ENCODE results near the gene ST3GAL6. TPM values are rescaled to one million over a fixed set of nuclear protein-coding genes. Genes with fewer than 3 reads are reported as not detected.
A peak's percentile ranks its signal among the peaks of the same experiment; 100 is the strongest.

Gene ST3GAL6
- total RNA-seq = 16.0 and 17.9 TPM in 2 replicates
- long read RNA-seq, transcript ST3GAL6-214 (10 exons, 1,886 nt) = major isoform, 9 of 41 reads
- long read RNA-seq, partial matches to known transcripts = 2 of 41 reads
- long read RNA-seq, other reads (novel, unspliced or antisense) = 25 of 41 reads

- Mint-ChIP-seq H3K36me3 (ENCODE audit: low read depth) (peaks cover 2% of the 10 kb centered on the region), H3K27me3 (ENCODE audit: low read depth) (no peaks in the 10 kb centered on the region), H3K4me1 (peaks cover 55% of the 10 kb centered on the region), H3K4me3 (no peak within 1 kb of the TSS), H3K9me3 (no peaks in the 10 kb centered on the region), H3K27ac (ENCODE audit: unreplicated experiment) (peak within 1 kb of the TSS; percentile 66)
- no peak for DNase-seq (ENCODE audit: low read depth, low spot score)
- no peak for TF ChIP-seq CTCF (conservative IDR thresholded peaks at IDR 0.05)
Observed at GRCh38 chr3:98763076-98763475, at the start of gene ST3GAL6. Gene ST3GAL6 (plus strand): TSS chr3:98763340. CDS start chr3:98768441, 5,101 bp downstream.

GRCh38 chr3:98713984-98714383 is 49.2 kb upstream of the ST3GAL6 start:
- Mint-ChIP-seq H3K4me3 (no peak overlapping the region), H3K4me1 (peaks cover 13% of the 10 kb centered on the region), H3K27ac (ENCODE audit: unreplicated experiment) (peak overlapping the region; percentile 10), H3K27me3 (ENCODE audit: low read depth) (no peaks in the 10 kb centered on the region), H3K9me3 (peaks cover 9% of the 10 kb centered on the region), H3K36me3 (ENCODE audit: low read depth) (peaks cover 4% of the 10 kb centered on the region)
- TF ChIP-seq CTCF (conservative IDR thresholded peaks at IDR 0.05) = no peak
- DNase-seq (ENCODE audit: low read depth, low spot score) = no peak

- peaks cover 14% of the 10 kb centered on the region for H3K4me1 Mint-ChIP-seq
- no peak overlapping the region for H3K4me3 Mint-ChIP-seq
- DNase-seq (ENCODE audit: low read depth, low spot score) = no peak
- H3K27me3 Mint-ChIP-seq (ENCODE audit: low read depth) = no peaks in the 10 kb centered on the region
- H3K27ac Mint-ChIP-seq (ENCODE audit: unreplicated experiment) = no peak overlapping the region
- H3K9me3 Mint-ChIP-seq = peaks cover 9% of the 10 kb centered on the region
- no peak for TF ChIP-seq CTCF (conservative IDR thresholded peaks at IDR 0.05)
- peaks cover 4% of the 10 kb centered on the region for H3K36me3 Mint-ChIP-seq (ENCODE audit: low read depth)
Observed at GRCh38 chr3:98717584-98717983, 45.6 kb upstream of the ST3GAL6 start.

GRCh38 chr3:98718730-98719129 is 44.4 kb upstream of the ST3GAL6 start:
- no peak overlapping the region for H3K4me3 Mint-ChIP-seq

GRCh38 chr3:98721776-98722175 is 41.4 kb upstream of the ST3GAL6 start:
- H3K4me1 Mint-ChIP-seq = peaks cover 4% of the 10 kb centered on the region

More at GRCh38 chr3:98718730-98719129, 44.4 kb upstream of the ST3GAL6 start:
- Mint-ChIP-seq H3K4me1 (peaks cover 7% of the 10 kb centered on the region), H3K36me3 (ENCODE audit: low read depth) (peaks cover 4% of the 10 kb centered on the region), H3K9me3 (peaks cover 3% of the 10 kb centered on the region), H3K27me3 (ENCODE audit: low read depth) (no peaks in the 10 kb centered on the region), H3K27ac (ENCODE audit: unreplicated experiment) (no peak overlapping the region)
- DNase-seq (ENCODE audit: low read depth, low spot score) = no peak
- no peak for TF ChIP-seq CTCF (conservative IDR thresholded peaks at IDR 0.05)

More at GRCh38 chr3:98721776-98722175, 41.4 kb upstream of the ST3GAL6 start:
- TF ChIP-seq CTCF (conservative IDR thresholded peaks at IDR 0.05) = no peak
- peaks cover 3% of the 10 kb centered on the region for H3K9me3 Mint-ChIP-seq
- no peak for DNase-seq (ENCODE audit: low read depth, low spot score)
- no peaks in the 10 kb centered on the region for H3K27me3 Mint-ChIP-seq (ENCODE audit: low read depth)
- H3K36me3 Mint-ChIP-seq (ENCODE audit: low read depth) = peaks cover 4% of the 10 kb centered on the region
- H3K27ac Mint-ChIP-seq (ENCODE audit: unreplicated experiment) = no peak overlapping the region
- no peak overlapping the region for H3K4me3 Mint-ChIP-seq

Measured in neural crest cell (in vitro differentiated cells).